K562 (cell line): ENCODE measurements around the gene GAPDH.
"Not testable (repeated sequence)": the region's sequence is repeated elsewhere in the genome, so short reads cannot be mapped to it uniquely, and the experiment has no call there.

Experiments used
- CTCF ChIP-seq, 3 experiments: IDR thresholded peaks in 2 of 3; conservative IDR thresholded peaks in 1 of 3; 2 replicates each; pipeline ENCODE4 v1.5.1; 2011 to 2012; ENCODE audit warnings: low read length in 3 of 3, mild to moderate bottlenecking in 3 of 3, control low read depth in 2 of 3, improper control_type of control experiment in 1 of 3, inconsistent platforms in 1 of 3, low read depth in 1 of 3, mixed read lengths in 1 of 3, moderate library complexity in 1 of 3; ENCODE audit not compliant: insufficient read depth in 2 of 3
- EZH2 ChIP-seq: IDR thresholded peaks from 2 replicates; pipeline ENCODE4 v1.6.1; 2012; ENCODE audit warnings: low read depth, mild to moderate bottlenecking, inconsistent platforms, low read length, borderline replicate concordance
- FOS ChIP-seq: IDR thresholded peaks from 3 replicates; pipeline ENCODE4 v1.6.1; 2011; ENCODE audit not compliant: insufficient read length; ENCODE audit errors: extremely low read depth
- HDAC3 ChIP-seq: fragments of 450-650 bp; IDR thresholded peaks from 2 replicates; pipeline ENCODE4 v1.6.1; 2018; ENCODE audit warnings: borderline replicate concordance, mild to moderate bottlenecking, moderate library complexity; ENCODE audit not compliant: partially characterized antibody
- HOMEZ ChIP-seq: fragments of 250-450 bp; sonication (Bioruptor Pico); IDR thresholded peaks from 2 replicates; pipeline ENCODE4 v1.4.0; 2020; ENCODE audit warnings: mild to moderate bottlenecking, moderate library complexity
- POLR2AphosphoS5 ChIP-seq: IDR thresholded peaks from 2 replicates; pipeline ENCODE4 v1.6.1; 2011; ENCODE audit warnings: mild to moderate bottlenecking, low read depth, low read length, moderate library complexity; ENCODE audit not compliant: control insufficient read depth, insufficient read depth
- RAD21 ChIP-seq, 2 experiments: fragments of 250-450 bp in 1 of 2; fragments of 450-650 bp in 1 of 2; sonication (Bioruptor Pico) in 1 of 2; formaldehyde crosslinking in 1 of 2; IDR thresholded peaks in 1 of 2; conservative IDR thresholded peaks in 1 of 2; 2 replicates each; pipeline versions ENCODE4 v1.4.0 to v1.8.0; 2020 to 2022; ENCODE audit warnings: mild to moderate bottlenecking in 2 of 2, moderate library complexity in 1 of 2
- SAFB ChIP-seq: fragments of 200-400 bp; formaldehyde crosslinking; IDR thresholded peaks from 2 replicates; pipeline ENCODE4 v1.6.1; 2017; ENCODE audit warnings: low read depth, low read length, borderline replicate concordance
- SMC3 ChIP-seq: conservative IDR thresholded peaks from 2 replicates; pipeline ENCODE4 v1.6.1; 2011; ENCODE audit warnings: low read depth, low read length, improper control_type of control experiment; ENCODE audit not compliant: insufficient read depth
- TAF1 ChIP-seq: IDR thresholded peaks from 2 replicates; pipeline ENCODE4 v1.6.1; 2011; ENCODE audit warnings: mild to moderate bottlenecking, low read length, moderate library complexity; ENCODE audit not compliant: insufficient read depth, control insufficient read depth, severe bottlenecking; ENCODE audit errors: extremely low read depth
- XRCC5 ChIP-seq: fragments of 200-400 bp; formaldehyde crosslinking; IDR thresholded peaks from 2 replicates; pipeline ENCODE4 v1.6.1; 2017; ENCODE audit warnings: low read depth, mild to moderate bottlenecking, low read length
- ZNF282 ChIP-seq: sonication (generic); formaldehyde crosslinking; IDR thresholded peaks from 2 replicates; pipeline ENCODE4 v1.8.1; 2023; ENCODE audit warnings: missing genetic modification reagents
- ZNF589 ChIP-seq: fragments of 200-800 bp; sonication (Bioruptor generic); IDR thresholded peaks from 2 replicates; pipeline ENCODE4 v1.6.1; 2016; ENCODE audit warnings: low read depth, missing genetic modification characterization, missing compliant biosample characterization

GRCh38 chr12:6556496-6556817 is 22.1 kb downstream of the GAPDH start:
- TF ChIP-seq HOMEZ (CRISPR knock-in tag); FOS; POLR2AphosphoS5; ZNF282 (CRISPR knock-in tag); XRCC5; EZH2; ZNF589 (CRISPR knock-in tag); CTCF (IDR thresholded peaks at IDR 0.05 in 2 of 3, conservative IDR thresholded peaks at IDR 0.05 in 1 of 3; ENCODE audit: insufficient read depth in 2 of 3, low read depth in 1 of 3, low read length in 3 of 3); SAFB; SMC3; TAF1; HDAC3; RAD21 (CRISPR knock-in tag; conservative IDR thresholded peaks at IDR 0.05 in 1 of 2, IDR thresholded peaks at IDR 0.05 in 1 of 2): not testable (repeated sequence)
